ENCODE data around the gene CTAGE6. TPM values are rescaled to one million over a fixed set of nuclear protein-coding genes. Genes with fewer than 3 reads are reported as not detected.
"Not testable (repeated sequence)": the region's sequence is repeated elsewhere in the genome, so short reads cannot be mapped to it uniquely, and the experiment has no call there.

Gene CTAGE6
- total RNA-seq, 2 experiments from 2014 or later: 1.5 to 1.9 TPM

GRCh38 chr7:143737037-143737819 is 20.3 kb downstream of the CTAGE6 start:
- peak; percentile 78 for ATAC-seq (ENCODE audit: low read depth)
- H3K4me1 Mint-ChIP-seq, H3K27ac Mint-ChIP-seq, POLR2A ChIA-PET, H3K9me3 Mint-ChIP-seq, H3K36me3 Mint-ChIP-seq, DNase-seq, H3K27me3 Mint-ChIP-seq, H3K4me3 Mint-ChIP-seq: not testable (repeated sequence)

DNA sequence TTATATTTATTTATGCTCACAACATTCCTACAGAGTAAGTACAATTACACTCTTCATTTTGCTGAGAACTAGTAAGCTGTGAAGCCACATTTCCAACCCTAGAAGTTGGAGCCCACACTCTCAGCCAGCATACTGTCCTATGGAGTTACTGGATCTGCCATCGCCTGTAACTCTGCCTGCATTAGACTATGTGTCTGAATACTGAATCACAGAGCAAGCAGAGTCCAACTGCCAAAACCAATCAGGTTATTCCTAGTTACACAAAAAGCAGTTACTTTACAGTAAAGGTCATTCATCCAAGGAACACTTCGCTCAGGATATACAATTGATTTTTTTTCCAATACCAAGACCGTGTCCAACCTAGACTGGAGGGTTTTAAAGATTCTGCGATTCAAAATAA is 21.5 kb downstream of the CTAGE6 start:
- no peak overlapping the region for H3K4me3 Mint-ChIP-seq
- POLR2A ChIA-PET: no interaction called here
- peaks cover 7% of the 10 kb centered on the region for H3K4me1 Mint-ChIP-seq
- H3K36me3 Mint-ChIP-seq: peaks cover 8% of the 10 kb centered on the region
- DNase-seq (no peak), ATAC-seq (ENCODE audit: low read depth) (no peak)
- no peak overlapping the region for H3K27ac Mint-ChIP-seq
- no peaks in the 10 kb centered on the region for H3K27me3 Mint-ChIP-seq
- H3K9me3 Mint-ChIP-seq: no peaks in the 10 kb centered on the region

DNA sequence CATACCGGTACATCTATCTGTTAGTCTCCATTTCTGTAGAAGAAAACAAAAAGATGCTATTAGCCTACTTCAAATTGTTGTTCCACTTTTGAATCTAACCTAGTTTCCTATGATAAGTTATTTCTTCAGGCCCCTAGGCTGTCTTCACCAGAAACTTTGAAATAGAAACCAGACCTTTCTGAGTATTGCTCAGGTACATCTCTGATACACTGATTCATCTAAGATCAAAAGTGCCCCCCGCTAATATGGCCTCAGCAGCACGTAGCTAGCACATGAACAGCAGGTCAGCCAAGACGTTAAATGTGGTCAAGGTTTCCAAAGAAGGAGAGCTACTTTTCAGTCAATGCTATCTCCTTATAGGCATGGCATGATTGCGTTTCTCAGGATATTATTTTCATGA is 23.6 kb downstream of the CTAGE6 start:
- ATAC-seq (ENCODE audit: low read depth): no peak
- Mint-ChIP-seq H3K4me3 (no peak overlapping the region), H3K4me1 (peaks cover 9% of the 10 kb centered on the region), H3K36me3 (peaks cover 24% of the 10 kb centered on the region), H3K9me3 (peaks cover 2% of the 10 kb centered on the region), H3K27me3 (no peaks in the 10 kb centered on the region), H3K27ac (no peak overlapping the region)
- POLR2A ChIA-PET: no interaction called here
- DNase-seq: no peak

- DNase-seq (no peak), ATAC-seq (ENCODE audit: low read depth) (no peak)
- POLR2A ChIA-PET: no interaction called here
- Mint-ChIP-seq H3K27ac (no peak overlapping the region), H3K4me1 (peaks cover 3% of the 10 kb centered on the region), H3K9me3 (peaks cover 2% of the 10 kb centered on the region), H3K4me3 (no peak overlapping the region), H3K27me3 (no peaks in the 10 kb centered on the region), H3K36me3 (peaks cover 33% of the 10 kb centered on the region)
Observed at GRCh38 chr7:143728333-143728862, 29.1 kb downstream of the CTAGE6 start.

DNA sequence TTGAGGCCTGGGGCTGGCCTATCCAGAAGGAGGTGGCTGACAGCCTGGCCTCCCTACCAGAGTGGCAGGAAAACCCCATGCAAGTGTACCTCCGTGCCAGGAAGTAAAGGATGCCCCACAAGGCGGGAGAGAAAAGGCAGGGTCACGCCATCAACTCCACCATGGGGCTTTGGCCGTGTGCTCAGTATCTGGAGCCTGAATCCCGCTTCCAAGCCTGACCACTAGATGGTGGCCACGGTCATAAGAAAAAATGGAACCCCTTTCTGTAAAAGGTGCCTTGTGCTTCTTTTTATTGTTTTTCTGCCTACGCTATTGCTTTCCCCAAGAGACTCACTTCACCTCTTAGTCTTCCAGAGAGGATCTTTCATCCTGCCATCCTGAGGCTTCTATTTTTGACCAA is 29.9 kb downstream of the CTAGE6 start:
- POLR2A ChIA-PET; H3K4me3 Mint-ChIP-seq; ATAC-seq (ENCODE audit: low read depth); H3K27ac Mint-ChIP-seq; DNase-seq; H3K27me3 Mint-ChIP-seq; H3K4me1 Mint-ChIP-seq; H3K9me3 Mint-ChIP-seq: not testable (repeated sequence)
- H3K36me3 Mint-ChIP-seq: peaks cover 28% of the 10 kb centered on the region

GRCh38 chr7:143726143-143726542 is 31.4 kb downstream of the CTAGE6 start:
- DNase-seq; H3K27me3 Mint-ChIP-seq; H3K27ac Mint-ChIP-seq; ATAC-seq (ENCODE audit: low read depth); H3K9me3 Mint-ChIP-seq; H3K4me1 Mint-ChIP-seq; H3K4me3 Mint-ChIP-seq; POLR2A ChIA-PET: not testable (repeated sequence)
- H3K36me3 Mint-ChIP-seq: peaks cover 26% of the 10 kb centered on the region

DNA sequence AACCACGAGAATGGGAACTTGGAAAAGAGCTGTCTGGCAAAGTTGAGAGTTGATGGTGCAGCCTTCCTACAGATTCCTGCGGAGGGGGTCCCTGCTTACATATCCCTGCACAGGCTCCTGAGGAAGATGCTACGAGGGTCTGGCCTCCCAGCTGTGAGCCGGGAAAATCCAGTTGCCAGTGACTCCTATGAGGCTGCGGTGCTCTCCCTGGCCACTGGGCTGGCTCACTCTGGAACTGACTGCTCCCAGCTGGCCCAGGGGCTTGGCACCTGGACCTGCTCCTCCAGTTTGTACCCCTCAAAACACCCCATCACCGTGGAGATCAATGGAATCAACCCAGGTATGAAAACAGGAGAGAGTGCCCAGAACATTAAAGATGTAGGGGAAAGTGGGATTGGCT is 37.2 kb downstream of the CTAGE6 start:
- H3K27ac Mint-ChIP-seq; DNase-seq; H3K4me1 Mint-ChIP-seq; H3K36me3 Mint-ChIP-seq; POLR2A ChIA-PET; H3K9me3 Mint-ChIP-seq; ATAC-seq (ENCODE audit: low read depth); H3K27me3 Mint-ChIP-seq; H3K4me3 Mint-ChIP-seq: not testable (repeated sequence)

GRCh38 chr7:143715543-143716193 is 41.8 kb downstream of the CTAGE6 start:
- H3K36me3 Mint-ChIP-seq; H3K4me1 Mint-ChIP-seq; POLR2A ChIA-PET; ATAC-seq (ENCODE audit: low read depth); H3K27ac Mint-ChIP-seq; H3K27me3 Mint-ChIP-seq; H3K9me3 Mint-ChIP-seq; H3K4me3 Mint-ChIP-seq; DNase-seq: not testable (repeated sequence)

DNA sequence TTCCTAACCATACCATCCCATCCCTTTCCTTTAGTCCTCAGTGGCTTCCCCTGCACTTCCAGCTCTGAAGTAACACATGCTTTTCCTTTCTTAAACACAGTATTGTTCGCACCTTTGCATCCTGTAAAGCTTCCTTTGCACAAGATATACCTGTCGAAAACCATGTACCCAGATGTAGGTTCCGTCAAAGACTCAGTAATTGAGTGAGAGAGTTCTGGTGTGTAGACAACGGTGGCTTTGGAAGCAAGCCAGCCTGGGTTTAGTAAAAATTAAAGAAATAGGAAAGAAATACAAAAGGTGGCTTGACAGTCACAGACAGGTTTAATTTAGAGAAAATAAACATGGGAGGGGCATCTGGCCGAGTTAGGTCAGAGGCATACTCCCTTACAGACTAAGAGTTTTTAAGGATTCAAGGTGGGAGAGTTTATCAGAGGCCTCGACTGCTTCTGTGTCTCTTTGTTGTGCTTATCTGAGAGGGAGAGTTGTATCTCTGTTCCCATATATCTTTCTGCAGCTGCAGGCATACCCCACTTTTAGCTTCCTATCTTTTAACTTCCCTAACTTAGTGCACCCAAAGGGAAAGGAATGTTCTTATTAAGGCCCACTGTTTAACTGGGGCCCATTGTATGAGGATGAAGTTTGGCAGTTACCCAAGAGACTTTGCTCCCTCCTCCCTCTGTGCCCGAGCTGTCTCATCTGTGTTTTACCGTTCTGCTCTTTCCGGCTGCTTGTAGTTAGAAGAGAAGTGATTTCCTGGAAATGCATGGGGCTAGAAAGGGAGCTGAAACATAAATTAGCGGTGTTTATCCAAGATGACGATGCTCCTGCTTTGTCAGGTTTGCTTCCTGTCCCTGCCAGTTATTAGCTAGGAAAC is 42.7 kb downstream of the CTAGE6 start:
- H3K4me1 Mint-ChIP-seq, H3K36me3 Mint-ChIP-seq, H3K27ac Mint-ChIP-seq, POLR2A ChIA-PET, H3K27me3 Mint-ChIP-seq, H3K4me3 Mint-ChIP-seq, H3K9me3 Mint-ChIP-seq, DNase-seq: not testable (repeated sequence)
- ATAC-seq (ENCODE audit: low read depth): peak; percentile 81

GRCh38 chr7:143712381-143712780 is 45.1 kb downstream of the CTAGE6 start:
- POLR2A ChIA-PET; H3K9me3 Mint-ChIP-seq; H3K27me3 Mint-ChIP-seq; H3K4me1 Mint-ChIP-seq; ATAC-seq (ENCODE audit: low read depth); H3K4me3 Mint-ChIP-seq; H3K36me3 Mint-ChIP-seq; H3K27ac Mint-ChIP-seq; DNase-seq: not testable (repeated sequence)

DNA sequence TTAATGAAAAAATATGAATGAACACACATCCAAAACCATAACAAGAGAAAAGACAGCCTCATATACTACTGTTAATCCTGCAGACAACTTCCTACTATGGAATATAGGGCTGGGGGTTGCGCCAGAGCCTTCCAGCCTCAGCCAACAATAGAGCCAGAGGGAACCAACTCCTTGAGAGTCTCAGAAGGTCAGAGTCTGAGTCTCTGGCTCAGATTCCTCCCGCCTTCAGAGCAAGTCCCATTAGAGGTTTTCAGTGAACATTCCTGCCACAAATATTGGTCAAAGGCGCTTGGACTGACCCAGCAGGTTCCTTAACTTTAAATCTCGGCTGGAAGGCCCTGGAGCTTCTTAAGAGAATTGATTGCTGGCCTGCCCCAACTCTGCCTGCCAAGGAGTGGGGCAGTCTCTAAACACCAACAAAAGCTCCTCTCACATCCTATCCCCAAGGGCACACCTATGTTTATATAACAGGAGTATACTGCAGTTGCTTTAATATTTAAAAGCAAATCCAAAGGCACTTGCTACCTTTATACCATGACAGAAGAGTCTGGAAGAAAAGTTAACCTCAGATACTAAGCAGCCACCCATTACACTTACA is 45.7 kb downstream of the CTAGE6 start:
- ATAC-seq (ENCODE audit: low read depth); POLR2A ChIA-PET; H3K36me3 Mint-ChIP-seq: not testable (repeated sequence)

DNA sequence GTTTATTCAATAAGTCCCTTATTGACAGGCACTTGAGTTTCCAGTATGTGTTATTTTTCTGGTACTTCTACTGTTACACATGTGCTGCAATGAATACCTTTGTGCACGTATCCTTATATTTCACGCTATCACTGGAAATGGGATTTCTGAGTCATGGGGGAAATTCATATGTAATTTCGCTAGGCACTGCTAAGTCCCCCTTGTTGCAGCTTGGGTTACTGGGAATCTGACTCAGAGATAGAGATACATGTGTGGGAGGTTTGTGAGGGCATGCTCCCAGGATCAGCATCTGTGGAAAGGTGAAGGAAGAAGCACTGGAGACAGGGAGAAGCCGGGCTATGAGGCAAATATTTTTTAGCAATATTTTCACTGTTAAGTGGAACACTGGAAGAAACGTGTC is 47.6 kb downstream of the CTAGE6 start:
- ATAC-seq (ENCODE audit: low read depth); H3K27me3 Mint-ChIP-seq; H3K4me1 Mint-ChIP-seq; POLR2A ChIA-PET; H3K36me3 Mint-ChIP-seq; H3K9me3 Mint-ChIP-seq; DNase-seq; H3K4me3 Mint-ChIP-seq; H3K27ac Mint-ChIP-seq: not testable (repeated sequence)

More for the DNA sequence above, 45.7 kb downstream of the CTAGE6 start:
- H3K4me3 Mint-ChIP-seq, H3K4me1 Mint-ChIP-seq, DNase-seq, H3K9me3 Mint-ChIP-seq, H3K27ac Mint-ChIP-seq, H3K27me3 Mint-ChIP-seq: not testable (repeated sequence)
